ENCODE measurements around the gene ACTR1B.
A peak's percentile ranks its signal among the peaks of the same experiment; 100 is the strongest.

ACTR1B gene

DNA sequence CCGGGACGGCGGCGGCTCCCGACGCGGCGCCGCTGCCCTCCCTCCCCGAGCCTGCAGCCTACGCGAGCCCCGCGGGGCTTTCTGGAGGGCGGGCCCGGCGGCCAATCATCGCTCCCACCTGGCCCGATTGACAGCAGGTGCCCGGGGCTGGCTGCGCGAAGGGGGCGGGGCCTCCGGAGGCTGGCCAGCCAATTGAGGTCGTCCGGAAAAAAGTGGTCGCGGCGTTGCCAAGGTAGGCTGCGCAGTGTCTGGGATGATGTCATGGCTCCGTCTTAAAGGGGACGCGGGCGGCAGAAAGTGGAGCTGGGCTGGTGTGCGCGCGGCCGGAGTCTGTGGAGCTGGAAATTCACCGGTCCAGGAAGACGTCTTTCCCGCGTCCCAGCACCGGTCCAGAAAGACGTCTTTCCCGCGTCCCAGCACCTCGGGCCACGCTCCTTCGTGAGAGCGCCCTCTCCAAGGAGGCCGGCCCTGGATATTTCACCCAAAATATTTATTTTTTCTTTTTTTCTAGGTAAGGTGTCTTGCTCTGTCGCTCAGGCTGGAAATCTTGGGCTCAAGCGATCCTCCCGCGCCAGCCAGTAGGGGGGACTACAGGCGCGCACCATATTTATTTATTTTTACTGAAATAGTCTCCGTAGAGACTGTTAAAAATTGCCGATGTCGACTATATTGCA lies at the start of gene ACTR1B:
Gene ACTR1B, minus strand, starts transcription at position 83 of the 674 bp plus-strand sequence. CDS start 154 bp downstream, outside the sequence.
- TF ChIP-seq ZBTB7A (IDR thresholded peaks at IDR 0.05; ENCODE audit: low read depth) (no peak), YY1 (IDR thresholded peaks at IDR 0.05; ENCODE audit: low read depth) (peak; percentile 27; the same call in 1 of the 2 replicates), TCF12 (IDR thresholded peaks at IDR 0.05; ENCODE audit: low read depth) (0 out of 2 replicates have a peak, but pooled peaks have one; percentile 7), EP300 (IDR thresholded peaks at IDR 0.05; ENCODE audit: borderline replicate concordance) (peak; percentile 14; the same call in 1 of the 2 replicates), CEBPB (IDR thresholded peaks at IDR 0.05) (no peak), TAF1 (IDR thresholded peaks at IDR 0.05; ENCODE audit: low read depth) (peak; percentile 40; the same call in 1 of the 2 replicates), CREB1 (IDR thresholded peaks at IDR 0.05; ENCODE audit: low read depth) (peak; percentile 58), NFIC (IDR thresholded peaks at IDR 0.05) (0 out of 2 replicates have a peak, but pooled peaks have one; percentile 5), RAD21 (IDR thresholded peaks at IDR 0.05; ENCODE audit: low read depth) (peak; percentile 45), TEAD4 (IDR thresholded peaks at IDR 0.05) (no peak)
- TF ChIP-seq, protein P1, sequence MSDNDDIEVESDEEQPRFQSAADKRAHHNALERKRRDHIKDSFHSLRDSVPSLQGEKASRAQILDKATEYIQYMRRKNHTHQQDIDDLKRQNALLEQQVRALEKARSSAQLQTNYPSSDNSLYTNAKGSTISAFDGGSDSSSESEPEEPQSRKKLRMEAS (IDR thresholded peaks at IDR 0.05): peak; percentile 81
- TF ChIP-seq, protein P2, sequence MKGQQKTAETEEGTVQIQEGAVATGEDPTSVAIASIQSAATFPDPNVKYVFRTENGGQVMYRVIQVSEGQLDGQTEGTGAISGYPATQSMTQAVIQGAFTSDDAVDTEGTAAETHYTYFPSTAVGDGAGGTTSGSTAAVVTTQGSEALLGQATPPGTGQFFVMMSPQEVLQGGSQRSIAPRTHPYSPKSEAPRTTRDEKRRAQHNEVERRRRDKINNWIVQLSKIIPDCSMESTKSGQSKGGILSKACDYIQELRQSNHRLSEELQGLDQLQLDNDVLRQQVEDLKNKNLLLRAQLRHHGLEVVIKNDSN (IDR thresholded peaks at IDR 0.05): no peak; the same call in 1 of the 2 replicates

DNA sequence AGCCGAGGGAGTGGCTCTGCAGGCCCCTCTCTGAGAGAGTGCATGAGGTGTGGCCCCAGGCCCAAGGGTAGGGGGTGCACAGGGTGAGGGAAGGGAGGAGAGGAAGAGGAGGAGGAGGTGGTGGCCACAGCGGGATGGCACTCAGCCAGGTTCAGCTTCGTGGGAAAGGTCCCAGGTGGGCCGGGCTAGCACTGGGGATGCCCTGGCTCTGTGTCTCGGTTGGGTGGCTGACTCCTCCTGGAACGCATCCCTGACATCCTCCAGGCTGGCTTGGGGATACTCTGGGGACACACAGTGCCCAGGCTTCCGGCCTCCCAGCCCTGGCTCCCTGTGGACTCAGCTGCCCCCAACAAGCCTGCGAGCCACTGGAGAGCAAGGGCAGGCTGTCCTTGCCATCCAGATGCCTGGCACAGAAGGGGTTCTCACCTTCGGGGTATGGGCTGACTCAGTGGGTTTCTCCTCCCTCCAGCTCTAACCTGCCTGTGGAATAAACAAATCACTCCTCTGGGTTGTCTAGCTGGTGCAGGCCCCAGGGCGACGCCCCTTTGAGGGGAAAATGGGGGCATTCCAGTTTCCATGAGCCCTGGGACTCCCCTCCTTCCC lies 49.0 kb upstream of the ACTR1B start:
- no peak for TF ChIP-seq EP300 (IDR thresholded peaks at IDR 0.05; ENCODE audit: borderline replicate concordance)
- no peak for TF ChIP-seq ZBTB7A (IDR thresholded peaks at IDR 0.05; ENCODE audit: low read depth)
- TF ChIP-seq TAF1 (IDR thresholded peaks at IDR 0.05; ENCODE audit: low read depth): no peak
- TF ChIP-seq, protein P2 (IDR thresholded peaks at IDR 0.05): no peak
- no peak for TF ChIP-seq YY1 (IDR thresholded peaks at IDR 0.05; ENCODE audit: low read depth)
- TF ChIP-seq NFIC (IDR thresholded peaks at IDR 0.05): no peak
- no peak for TF ChIP-seq TEAD4 (IDR thresholded peaks at IDR 0.05)
- no peak for TF ChIP-seq FOXM1 (IDR thresholded peaks at IDR 0.05; ENCODE audit: borderline replicate concordance, low read depth)
- no peak for TF ChIP-seq RAD21 (IDR thresholded peaks at IDR 0.05; ENCODE audit: low read depth)
- TF ChIP-seq EGR1 (IDR thresholded peaks at IDR 0.05): no peak
- TF ChIP-seq CEBPB (IDR thresholded peaks at IDR 0.05): no peak

DNA sequence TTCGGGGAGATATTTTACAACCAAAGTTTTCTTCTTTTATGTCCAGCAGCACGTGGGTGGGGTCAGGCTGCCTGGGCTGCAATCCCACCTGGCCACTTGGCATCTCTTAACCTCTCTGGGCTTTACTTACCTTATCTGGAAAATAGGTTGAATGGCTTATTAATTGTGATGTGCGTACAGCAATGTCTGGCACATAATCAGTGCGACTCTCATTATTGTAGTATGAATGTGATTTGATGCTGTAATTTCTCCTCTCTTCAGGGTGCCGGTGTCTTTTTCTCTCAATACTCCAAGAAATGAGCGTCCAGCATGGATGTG lies 47.5 kb upstream of the ACTR1B start:
- TF ChIP-seq FOXM1 (IDR thresholded peaks at IDR 0.05; ENCODE audit: borderline replicate concordance, low read depth) (no peak), TEAD4 (IDR thresholded peaks at IDR 0.05) (no peak), EP300 (IDR thresholded peaks at IDR 0.05; ENCODE audit: borderline replicate concordance) (no peak), TCF12 (IDR thresholded peaks at IDR 0.05; ENCODE audit: low read depth) (no peak), RAD21 (IDR thresholded peaks at IDR 0.05; ENCODE audit: low read depth) (no peak), EGR1 (IDR thresholded peaks at IDR 0.05) (no peak)
- TF ChIP-seq, protein P1 (IDR thresholded peaks at IDR 0.05): no peak
- TF ChIP-seq, protein P3, sequence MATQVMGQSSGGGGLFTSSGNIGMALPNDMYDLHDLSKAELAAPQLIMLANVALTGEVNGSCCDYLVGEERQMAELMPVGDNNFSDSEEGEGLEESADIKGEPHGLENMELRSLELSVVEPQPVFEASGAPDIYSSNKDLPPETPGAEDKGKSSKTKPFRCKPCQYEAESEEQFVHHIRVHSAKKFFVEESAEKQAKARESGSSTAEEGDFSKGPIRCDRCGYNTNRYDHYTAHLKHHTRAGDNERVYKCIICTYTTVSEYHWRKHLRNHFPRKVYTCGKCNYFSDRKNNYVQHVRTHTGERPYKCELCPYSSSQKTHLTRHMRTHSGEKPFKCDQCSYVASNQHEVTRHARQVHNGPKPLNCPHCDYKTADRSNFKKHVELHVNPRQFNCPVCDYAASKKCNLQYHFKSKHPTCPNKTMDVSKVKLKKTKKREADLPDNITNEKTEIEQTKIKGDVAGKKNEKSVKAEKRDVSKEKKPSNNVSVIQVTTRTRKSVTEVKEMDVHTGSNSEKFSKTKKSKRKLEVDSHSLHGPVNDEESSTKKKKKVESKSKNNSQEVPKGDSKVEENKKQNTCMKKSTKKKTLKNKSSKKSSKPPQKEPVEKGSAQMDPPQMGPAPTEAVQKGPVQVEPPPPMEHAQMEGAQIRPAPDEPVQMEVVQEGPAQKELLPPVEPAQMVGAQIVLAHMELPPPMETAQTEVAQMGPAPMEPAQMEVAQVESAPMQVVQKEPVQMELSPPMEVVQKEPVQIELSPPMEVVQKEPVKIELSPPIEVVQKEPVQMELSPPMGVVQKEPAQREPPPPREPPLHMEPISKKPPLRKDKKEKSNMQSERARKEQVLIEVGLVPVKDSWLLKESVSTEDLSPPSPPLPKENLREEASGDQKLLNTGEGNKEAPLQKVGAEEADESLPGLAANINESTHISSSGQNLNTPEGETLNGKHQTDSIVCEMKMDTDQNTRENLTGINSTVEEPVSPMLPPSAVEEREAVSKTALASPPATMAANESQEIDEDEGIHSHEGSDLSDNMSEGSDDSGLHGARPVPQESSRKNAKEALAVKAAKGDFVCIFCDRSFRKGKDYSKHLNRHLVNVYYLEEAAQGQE (IDR thresholded peaks at IDR 0.05; ENCODE audit: low read depth): no peak

DNA sequence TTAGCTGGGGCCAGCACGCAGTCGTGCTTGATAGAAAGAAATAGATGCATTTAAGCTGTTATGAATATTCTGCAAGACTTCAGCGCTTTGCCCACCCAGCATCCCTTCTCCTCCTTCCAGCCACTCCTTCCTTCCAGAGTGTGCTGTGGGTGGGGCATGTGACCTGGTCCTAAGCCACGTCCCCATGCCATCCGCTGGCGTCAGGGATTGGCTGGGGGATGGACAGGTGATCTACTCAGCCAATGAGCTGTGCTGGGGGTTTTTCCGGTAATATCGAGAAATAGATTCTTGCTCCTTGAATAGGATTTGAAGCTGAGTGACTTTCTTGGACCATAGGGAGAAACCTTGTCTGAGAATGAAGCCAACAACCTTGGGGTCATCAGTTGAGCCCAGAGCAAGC lies 44.8 kb upstream of the ACTR1B start:
- TF ChIP-seq RAD21 (IDR thresholded peaks at IDR 0.05; ENCODE audit: low read depth): no peak
- TF ChIP-seq, protein P2 (IDR thresholded peaks at IDR 0.05): peak; percentile 55; the same call in 1 of the 2 replicates

DNA sequence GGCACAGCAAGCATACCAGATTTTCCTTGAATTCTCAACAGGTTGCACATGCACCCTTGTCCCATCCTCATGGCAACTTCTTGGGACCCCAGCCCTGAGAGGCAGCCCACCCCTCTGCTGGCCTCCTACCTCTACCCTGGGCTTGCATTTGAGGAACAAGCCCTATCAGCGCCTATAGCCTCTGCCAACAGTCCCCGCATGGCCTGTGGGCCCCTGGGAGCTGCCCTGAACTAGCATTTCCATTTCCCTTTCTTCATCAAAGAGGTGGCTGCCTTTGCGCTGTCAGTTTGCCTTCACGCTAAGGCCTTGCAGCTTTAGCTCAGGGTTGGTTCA lies 44.2 kb upstream of the ACTR1B start:
- no peak for TF ChIP-seq TEAD4 (IDR thresholded peaks at IDR 0.05)
- TF ChIP-seq ZBTB7A (IDR thresholded peaks at IDR 0.05; ENCODE audit: low read depth): no peak
- no peak for TF ChIP-seq EP300 (IDR thresholded peaks at IDR 0.05; ENCODE audit: borderline replicate concordance)
- TF ChIP-seq, protein P2 (IDR thresholded peaks at IDR 0.05): no peak
- TF ChIP-seq YY1 (IDR thresholded peaks at IDR 0.05; ENCODE audit: low read depth): no peak
- no peak for TF ChIP-seq RAD21 (IDR thresholded peaks at IDR 0.05; ENCODE audit: low read depth)
- no peak for TF ChIP-seq CREB1 (IDR thresholded peaks at IDR 0.05; ENCODE audit: low read depth)
- TF ChIP-seq CEBPB (IDR thresholded peaks at IDR 0.05): no peak
- TF ChIP-seq TCF12 (IDR thresholded peaks at IDR 0.05; ENCODE audit: low read depth): no peak
- TF ChIP-seq, protein P3 (IDR thresholded peaks at IDR 0.05; ENCODE audit: low read depth): no peak
- TF ChIP-seq TAF1 (IDR thresholded peaks at IDR 0.05; ENCODE audit: low read depth): no peak
- no peak for TF ChIP-seq FOXM1 (IDR thresholded peaks at IDR 0.05; ENCODE audit: borderline replicate concordance, low read depth)
- TF ChIP-seq EGR1 (IDR thresholded peaks at IDR 0.05): no peak
- TF ChIP-seq, protein P1 (IDR thresholded peaks at IDR 0.05): no peak
- no peak for TF ChIP-seq NFIC (IDR thresholded peaks at IDR 0.05)

Measured in Ishikawa (cell line).